SK-N-MC (cell line): Measurements from ENCODE around the gene HELB.

Source experiments
- EZH2 ChIP-seq: fragments of 200-600 bp; sonication (generic); IDR thresholded peaks from one replicate; pipeline ENCODE4 v1.6.1; 2017; ENCODE audit warnings: antibody characterized with exemption
- POLR2AphosphoS5 ChIP-seq: IDR thresholded peaks from 2 replicates; pipeline ENCODE4 v1.6.1; 2012; ENCODE audit warnings: mild to moderate bottlenecking, low read depth, low read length, borderline replicate concordance

GRCh38 chr12:66319266-66319954, 17.1 kb downstream of the HELB start:
- no peak for TF ChIP-seq EZH2
- no peak for TF ChIP-seq POLR2AphosphoS5
